ENCODE measurements around the gene TPGS1. TPM values are rescaled to one million over a fixed set of nuclear protein-coding genes. Genes with fewer than 3 reads are reported as not detected.

The TPGS1 gene
- total RNA-seq, 1 donor from 2014 or later = 11.2 TPM

DNA sequence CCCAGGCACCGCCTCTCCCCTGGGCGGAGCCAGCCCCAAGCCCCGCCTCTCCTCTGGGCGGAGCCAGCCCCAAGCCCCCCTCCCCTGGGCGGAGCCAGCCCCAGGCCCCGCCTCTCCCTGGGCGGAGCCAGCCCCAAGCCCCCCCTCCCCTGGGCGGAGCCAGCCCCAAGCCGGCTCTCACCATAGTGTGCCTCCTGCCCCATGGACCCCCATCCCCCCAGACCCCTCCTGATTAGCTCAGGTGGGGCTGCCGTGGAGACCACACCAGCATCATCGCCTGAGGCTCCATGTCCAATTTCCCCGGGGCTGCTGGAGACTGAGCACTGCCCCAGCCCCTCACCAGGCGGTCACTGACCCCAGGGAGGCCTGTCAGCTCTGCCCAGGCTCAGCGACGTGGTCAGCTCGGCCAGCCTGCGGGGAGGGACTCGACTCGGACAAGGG, 15.2 kb upstream of the TPGS1 start:
- DNase-seq = no peak
- TF ChIP-seq, protein P1, sequence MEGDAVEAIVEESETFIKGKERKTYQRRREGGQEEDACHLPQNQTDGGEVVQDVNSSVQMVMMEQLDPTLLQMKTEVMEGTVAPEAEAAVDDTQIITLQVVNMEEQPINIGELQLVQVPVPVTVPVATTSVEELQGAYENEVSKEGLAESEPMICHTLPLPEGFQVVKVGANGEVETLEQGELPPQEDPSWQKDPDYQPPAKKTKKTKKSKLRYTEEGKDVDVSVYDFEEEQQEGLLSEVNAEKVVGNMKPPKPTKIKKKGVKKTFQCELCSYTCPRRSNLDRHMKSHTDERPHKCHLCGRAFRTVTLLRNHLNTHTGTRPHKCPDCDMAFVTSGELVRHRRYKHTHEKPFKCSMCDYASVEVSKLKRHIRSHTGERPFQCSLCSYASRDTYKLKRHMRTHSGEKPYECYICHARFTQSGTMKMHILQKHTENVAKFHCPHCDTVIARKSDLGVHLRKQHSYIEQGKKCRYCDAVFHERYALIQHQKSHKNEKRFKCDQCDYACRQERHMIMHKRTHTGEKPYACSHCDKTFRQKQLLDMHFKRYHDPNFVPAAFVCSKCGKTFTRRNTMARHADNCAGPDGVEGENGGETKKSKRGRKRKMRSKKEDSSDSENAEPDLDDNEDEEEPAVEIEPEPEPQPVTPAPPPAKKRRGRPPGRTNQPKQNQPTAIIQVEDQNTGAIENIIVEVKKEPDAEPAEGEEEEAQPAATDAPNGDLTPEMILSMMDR (IDR thresholded peaks at IDR 0.05; ENCODE audit: borderline replicate concordance) = no peak
- H3K4me1 ChIP-seq = peaks cover 38% of the 10 kb centered on the region
- H3K27ac ChIP-seq (replicated peaks) = no peak overlapping the region
- H3K27me3 ChIP-seq (ENCODE audit: low read depth) = peaks cover 12% of the 10 kb centered on the region
- H3K9me3 ChIP-seq (replicated peaks) = no peaks in the 10 kb centered on the region
- H3K4me3 ChIP-seq = no peak overlapping the region
- intact Hi-C loops (cut with micrococcal nuclease) = no loop called here
- H3K36me3 ChIP-seq = no peaks in the 10 kb centered on the region

GRCh38 chr19:493391-494170, 13.7 kb upstream of the TPGS1 start:
- Histone ChIP-seq H3K4me1 (peaks cover 39% of the 10 kb centered on the region), H3K4me3 (no peak overlapping the region), H3K27ac (replicated peaks) (no peak overlapping the region), H3K36me3 (no peaks in the 10 kb centered on the region), H3K9me3 (replicated peaks) (no peaks in the 10 kb centered on the region), H3K27me3 (ENCODE audit: low read depth) (peaks cover 26% of the 10 kb centered on the region)
- no peak for DNase-seq
- intact Hi-C loops (cut with micrococcal nuclease) = no loop called here
- TF ChIP-seq, protein P1 (IDR thresholded peaks at IDR 0.05; ENCODE audit: borderline replicate concordance) = no peak

GRCh38 chr19:494171-495080, 12.9 kb upstream of the TPGS1 start:
- Histone ChIP-seq H3K36me3 (no peaks in the 10 kb centered on the region), H3K27ac (replicated peaks) (no peak overlapping the region), H3K9me3 (replicated peaks) (no peaks in the 10 kb centered on the region), H3K4me3 (no peak overlapping the region), H3K27me3 (ENCODE audit: low read depth) (peaks cover 35% of the 10 kb centered on the region), H3K4me1 (peaks cover 35% of the 10 kb centered on the region)
- DNase-seq = no peak
- intact Hi-C loops (cut with micrococcal nuclease) = no loop called here
- TF ChIP-seq, protein P1 (IDR thresholded peaks at IDR 0.05; ENCODE audit: borderline replicate concordance) = no peak

GRCh38 chr19:495081-495401, 12.3 kb upstream of the TPGS1 start:
- Histone ChIP-seq H3K4me3 (no peak overlapping the region), H3K9me3 (replicated peaks) (no peaks in the 10 kb centered on the region), H3K36me3 (no peaks in the 10 kb centered on the region), H3K4me1 (peaks cover 29% of the 10 kb centered on the region), H3K27me3 (ENCODE audit: low read depth) (peaks cover 41% of the 10 kb centered on the region), H3K27ac (replicated peaks) (no peak overlapping the region)
- intact Hi-C loops (cut with micrococcal nuclease) = no loop called here
- DNase-seq = no peak
- TF ChIP-seq, protein P1 (IDR thresholded peaks at IDR 0.05; ENCODE audit: borderline replicate concordance) = no peak

DNA sequence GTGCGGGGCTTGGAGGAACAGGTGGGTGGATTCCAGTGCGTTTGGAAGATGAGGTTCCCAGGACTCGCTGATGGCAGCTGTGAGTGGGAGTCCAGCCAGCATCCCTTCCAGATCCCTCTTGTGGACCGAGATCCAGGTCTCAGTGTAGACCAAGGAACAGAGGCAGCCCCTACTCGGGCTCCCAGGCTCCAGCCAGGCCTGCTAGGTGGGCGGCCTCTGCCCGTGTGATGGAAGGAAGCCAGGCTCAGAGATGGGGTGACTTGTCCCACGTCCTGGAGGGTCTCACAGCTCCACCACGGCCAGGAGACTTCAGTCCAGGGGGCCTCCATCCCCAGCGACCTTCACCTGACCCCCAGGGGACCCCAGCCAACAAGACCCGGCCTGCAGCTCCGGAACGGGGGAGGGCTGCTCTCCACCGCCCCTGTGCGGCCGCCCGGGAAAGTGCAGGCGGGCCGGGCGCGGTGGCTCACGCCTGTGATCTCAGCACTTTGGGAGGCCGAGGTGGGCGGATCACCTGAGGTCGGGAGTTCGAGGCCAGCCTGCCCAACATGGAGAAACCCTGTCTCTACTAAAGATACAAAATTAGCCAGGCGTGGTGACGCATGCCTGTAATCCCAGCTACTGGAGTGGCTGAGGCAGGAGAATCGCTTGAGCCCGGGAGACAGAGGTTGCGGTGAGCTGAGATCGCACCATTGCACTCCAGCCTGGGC, 11.7 kb upstream of the TPGS1 start:
- H3K9me3 ChIP-seq (replicated peaks) = no peaks in the 10 kb centered on the region
- intact Hi-C loops (cut with micrococcal nuclease) = no loop called here
- no peaks in the 10 kb centered on the region for H3K36me3 ChIP-seq
- H3K4me3 ChIP-seq = no peak overlapping the region
- TF ChIP-seq, protein P1 (IDR thresholded peaks at IDR 0.05; ENCODE audit: borderline replicate concordance) = peak; percentile 74
- H3K4me1 ChIP-seq = peaks cover 28% of the 10 kb centered on the region
- peaks cover 46% of the 10 kb centered on the region for H3K27me3 ChIP-seq (ENCODE audit: low read depth)
- no peak overlapping the region for H3K27ac ChIP-seq (replicated peaks)
- no peak for DNase-seq

Data from left ventricle myocardium inferior (tissue), 1 donor.